ENCODE results near the gene RASSF8. TPM values are rescaled to one million over a fixed set of nuclear protein-coding genes. Genes with fewer than 3 reads are reported as not detected.

The RASSF8 gene
- total RNA-seq, 2 experiments from 2014 or later, result 0.65 to 1.2 TPM

GRCh38 chr12:26108915-26109314, 150.4 kb downstream of the RASSF8 start:
- no peak overlapping the region for H3K27ac Mint-ChIP-seq
- no peak for DNase-seq
- ChIA-PET CTCF (interaction anchor here (1.9 kb wide), 1 partner anchor 12 kb away, joined by 8 read pairs; no protein-coding TSS in a partner anchor), POLR2A (no interaction called here)
- H3K4me1 Mint-ChIP-seq, result peaks cover 7% of the 10 kb centered on the region
- H3K36me3 Mint-ChIP-seq (ENCODE audit: low read depth), result no peaks in the 10 kb centered on the region
- peaks cover 51% of the 10 kb centered on the region for H3K27me3 Mint-ChIP-seq
- H3K9me3 Mint-ChIP-seq, result no peaks in the 10 kb centered on the region
- no peak overlapping the region for H3K4me3 Mint-ChIP-seq

- peaks cover 48% of the 10 kb centered on the region for H3K27me3 Mint-ChIP-seq
- H3K9me3 Mint-ChIP-seq, result no peaks in the 10 kb centered on the region
- H3K36me3 Mint-ChIP-seq (ENCODE audit: low read depth), result no peaks in the 10 kb centered on the region
- no peak overlapping the region for H3K27ac Mint-ChIP-seq
- no peak for DNase-seq
- H3K4me3 Mint-ChIP-seq, result no peak overlapping the region
- CTCF ChIA-PET, result interaction anchor here (1.9 kb wide), 1 partner anchor 12 kb away, joined by 8 read pairs; no protein-coding TSS in a partner anchor
- POLR2A ChIA-PET, result no interaction called here
- H3K4me1 Mint-ChIP-seq, result peaks cover 7% of the 10 kb centered on the region
Observed at GRCh38 chr12:26109343-26109881, 150.9 kb downstream of the RASSF8 start.

- Mint-ChIP-seq H3K9me3 (no peaks in the 10 kb centered on the region), H3K4me3 (no peak overlapping the region), H3K4me1 (peaks cover 10% of the 10 kb centered on the region), H3K27me3 (peaks cover 66% of the 10 kb centered on the region), H3K27ac (no peak overlapping the region), H3K36me3 (ENCODE audit: low read depth) (no peaks in the 10 kb centered on the region)
- DNase-seq, result no peak
- CTCF ChIA-PET, result no interaction called here
- POLR2A ChIA-PET, result no interaction called here
Observed at GRCh38 chr12:26112232-26112631, 153.8 kb downstream of the RASSF8 start.

- peaks cover 10% of the 10 kb centered on the region for H3K4me1 Mint-ChIP-seq
- H3K9me3 Mint-ChIP-seq, result no peaks in the 10 kb centered on the region
- ChIA-PET CTCF (no interaction called here), POLR2A (no interaction called here)
- DNase-seq, result no peak
- no peak overlapping the region for H3K27ac Mint-ChIP-seq
- no peak overlapping the region for H3K4me3 Mint-ChIP-seq
- H3K36me3 Mint-ChIP-seq (ENCODE audit: low read depth), result no peaks in the 10 kb centered on the region
- peaks cover 68% of the 10 kb centered on the region for H3K27me3 Mint-ChIP-seq
Observed at GRCh38 chr12:26112703-26113147, 154.2 kb downstream of the RASSF8 start.

- Mint-ChIP-seq H3K27me3 (peaks cover 65% of the 10 kb centered on the region), H3K27ac (no peak overlapping the region), H3K4me3 (no peak overlapping the region), H3K4me1 (peaks cover 10% of the 10 kb centered on the region), H3K36me3 (ENCODE audit: low read depth) (no peaks in the 10 kb centered on the region), H3K9me3 (no peaks in the 10 kb centered on the region)
- ChIA-PET POLR2A (no interaction called here), CTCF (no interaction called here)
- DNase-seq, result no peak
Observed at GRCh38 chr12:26113181-26113654, 154.7 kb downstream of the RASSF8 start.

GRCh38 chr12:26113853-26114719, 155.6 kb downstream of the RASSF8 start:
- CTCF ChIA-PET, result interaction anchor here (1.5 to 2.1 kb wide), 2 partner anchors 10 to 500 kb away, joined by 4 read pairs; no protein-coding TSS in a partner anchor
- Mint-ChIP-seq H3K4me1 (peaks cover 10% of the 10 kb centered on the region), H3K9me3 (no peaks in the 10 kb centered on the region), H3K36me3 (ENCODE audit: low read depth) (no peaks in the 10 kb centered on the region), H3K27me3 (peaks cover 67% of the 10 kb centered on the region), H3K4me3 (peak overlapping the region; percentile 61), H3K27ac (no peak overlapping the region)
- DNase-seq, result peak; percentile 71
- POLR2A ChIA-PET, result interaction anchor here (1.2 kb wide), 1 partner anchor 9 kb away, joined by 3 read pairs; no protein-coding TSS in a partner anchor

- CTCF ChIA-PET, result interaction anchor here (1.5 to 2.1 kb wide), 3 partner anchors 9 to 537 kb away, joined by 4 to 5 read pairs (median 4); no protein-coding TSS in a partner anchor
- POLR2A ChIA-PET, result interaction anchor here (1.2 kb wide), 1 partner anchor 9 kb away, joined by 3 read pairs; no protein-coding TSS in a partner anchor
Observed at GRCh38 chr12:26114720-26115401, 156.4 kb downstream of the RASSF8 start.

GRCh38 chr12:26116829-26117715, 158.6 kb downstream of the RASSF8 start:
- no peaks in the 10 kb centered on the region for H3K9me3 Mint-ChIP-seq
- no peak for DNase-seq
- no peak overlapping the region for H3K4me3 Mint-ChIP-seq
- H3K4me1 Mint-ChIP-seq, result peaks cover 16% of the 10 kb centered on the region
- peaks cover 72% of the 10 kb centered on the region for H3K27me3 Mint-ChIP-seq
- CTCF ChIA-PET, result interaction anchor here (1.5 kb wide), 1 partner anchor 535 kb away, joined by 5 read pairs; no protein-coding TSS in a partner anchor
- POLR2A ChIA-PET, result no interaction called here
- H3K36me3 Mint-ChIP-seq (ENCODE audit: low read depth), result no peaks in the 10 kb centered on the region
- H3K27ac Mint-ChIP-seq, result no peak overlapping the region

More at GRCh38 chr12:26114720-26115401, 156.4 kb downstream of the RASSF8 start:
- DNase-seq, result no peak
- no peak overlapping the region for H3K27ac Mint-ChIP-seq
- H3K36me3 Mint-ChIP-seq (ENCODE audit: low read depth), result no peaks in the 10 kb centered on the region
- H3K9me3 Mint-ChIP-seq, result no peaks in the 10 kb centered on the region
- H3K4me1 Mint-ChIP-seq, result peaks cover 10% of the 10 kb centered on the region
- peak overlapping the region; percentile 6 for H3K4me3 Mint-ChIP-seq
- peaks cover 68% of the 10 kb centered on the region for H3K27me3 Mint-ChIP-seq

- ChIA-PET CTCF (interaction anchor here (1.0 to 3.2 kb wide), 6 partner anchors 10 to 583 kb away, joined by 3 to 14 read pairs (median 10); no protein-coding TSS in a partner anchor), POLR2A (no interaction called here)
- Mint-ChIP-seq H3K27ac (no peak overlapping the region), H3K9me3 (no peaks in the 10 kb centered on the region), H3K36me3 (ENCODE audit: low read depth) (no peaks in the 10 kb centered on the region), H3K4me1 (peaks cover 18% of the 10 kb centered on the region), H3K4me3 (no peak overlapping the region), H3K27me3 (peaks cover 65% of the 10 kb centered on the region)
- no peak for DNase-seq
Observed at GRCh38 chr12:26118308-26118707, 159.8 kb downstream of the RASSF8 start.

- Mint-ChIP-seq H3K36me3 (ENCODE audit: low read depth) (no peaks in the 10 kb centered on the region), H3K27ac (no peak overlapping the region), H3K27me3 (peaks cover 74% of the 10 kb centered on the region), H3K4me1 (peaks cover 20% of the 10 kb centered on the region), H3K4me3 (no peak overlapping the region), H3K9me3 (no peaks in the 10 kb centered on the region)
- POLR2A ChIA-PET, result no interaction called here
- no peak for DNase-seq
- CTCF ChIA-PET, result interaction anchor here (0.8 to 3.2 kb wide), 8 partner anchors 8 to 582 kb away, joined by 3 to 14 read pairs (median 6); no protein-coding TSS in a partner anchor
Observed at GRCh38 chr12:26119391-26119989, 161.0 kb downstream of the RASSF8 start.

GRCh38 chr12:26120561-26121274, 162.2 kb downstream of the RASSF8 start:
- ChIA-PET POLR2A (interaction anchor here (0.6 kb wide), 1 partner anchor 181 kb away, joined by 3 read pairs; no protein-coding TSS in a partner anchor), CTCF (interaction anchor here (0.7 to 3.2 kb wide), 4 partner anchors 24 to 531 kb away, joined by 3 to 14 read pairs (median 8); no protein-coding TSS in a partner anchor)
- no peak for DNase-seq
- Mint-ChIP-seq H3K4me1 (peaks cover 27% of the 10 kb centered on the region), H3K9me3 (no peaks in the 10 kb centered on the region), H3K27me3 (peaks cover 73% of the 10 kb centered on the region), H3K4me3 (no peak overlapping the region), H3K27ac (no peak overlapping the region), H3K36me3 (ENCODE audit: low read depth) (no peaks in the 10 kb centered on the region)
